Superior temporal gyrus (tissue), 1 donor: Measurements from ENCODE around the gene POT1.

Source experiments
- DNase-seq: peaks from one replicate; pipeline ENCODE4 v3.0.0-alpha.2; 2016; ENCODE audit errors: extremely low spot score

The POT1 gene

DNA sequence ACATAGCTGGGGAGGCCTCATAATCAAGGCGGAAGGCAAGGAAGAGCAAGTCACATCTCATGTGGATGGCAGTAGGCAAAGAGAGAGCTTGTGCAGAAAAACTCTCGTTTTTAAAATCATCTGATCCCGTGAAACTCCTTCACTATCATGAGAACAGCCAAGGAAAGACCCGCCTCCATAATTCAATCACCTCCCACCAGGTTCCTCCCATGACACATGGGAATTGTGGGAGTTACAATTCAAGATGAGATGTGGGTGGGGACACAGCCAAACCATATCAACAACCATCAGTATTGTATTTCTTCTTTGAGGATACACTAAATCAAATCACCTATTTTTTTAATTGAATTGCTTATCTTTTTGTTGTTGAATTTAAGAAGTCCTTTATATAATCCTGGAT, 16.7 kb downstream of the POT1 start:
- DNase-seq: no peak

DNA sequence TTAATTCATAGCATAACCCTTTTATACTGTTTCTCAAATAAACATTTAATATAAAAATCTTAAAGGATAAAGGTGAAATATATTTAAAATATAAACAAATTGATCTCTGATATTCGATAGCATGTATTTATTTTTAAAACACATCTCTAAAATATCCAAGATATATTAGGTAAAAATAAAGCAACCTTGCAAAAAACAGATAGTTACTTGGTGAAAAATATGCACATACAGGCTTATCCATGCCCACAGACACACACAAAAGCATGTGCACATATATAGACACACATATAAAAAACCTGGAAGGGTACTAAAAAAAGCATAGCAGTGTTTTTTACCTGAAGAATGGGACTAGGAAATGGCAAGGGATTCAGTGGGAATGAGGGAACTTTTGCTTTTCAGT, 19.8 kb downstream of the POT1 start:
- no peak for DNase-seq

DNA sequence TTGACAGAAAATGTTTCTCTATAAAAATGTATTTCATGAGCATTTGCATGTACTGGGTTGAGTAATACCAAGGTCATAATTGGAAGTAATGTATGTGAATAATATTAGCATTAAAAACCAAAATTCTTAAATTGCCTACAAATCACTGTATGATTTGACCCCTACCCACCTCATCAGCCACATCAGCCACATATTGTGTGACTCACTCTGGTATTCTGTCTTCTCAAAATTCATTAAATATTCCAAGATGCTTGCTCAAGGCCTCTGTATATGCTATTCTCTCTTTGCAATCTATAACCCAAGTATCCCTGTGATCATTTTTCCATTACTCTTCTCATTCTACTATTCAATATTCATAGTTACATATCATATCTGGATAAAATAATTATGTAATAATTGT, 21.4 kb downstream of the POT1 start:
- no peak for DNase-seq

DNA sequence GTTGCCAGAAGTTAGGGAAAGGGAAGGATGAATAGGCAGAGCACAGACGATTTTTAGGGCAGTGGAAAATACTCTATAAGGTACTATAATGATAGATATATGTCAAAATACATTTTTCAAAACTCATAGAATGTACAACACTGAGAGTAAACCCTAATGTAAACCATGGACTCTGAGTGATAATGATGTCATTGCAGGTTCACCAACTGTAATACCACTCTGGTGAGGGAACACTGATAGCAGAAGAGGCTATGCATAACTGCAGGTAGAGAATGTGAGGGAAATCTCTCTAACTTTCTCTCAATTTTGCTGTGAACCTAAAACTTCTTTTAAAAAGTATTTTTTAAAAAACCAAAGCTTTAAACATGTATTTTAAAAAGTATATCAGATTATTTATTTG, 22.1 kb downstream of the POT1 start:
- no peak for DNase-seq

DNA sequence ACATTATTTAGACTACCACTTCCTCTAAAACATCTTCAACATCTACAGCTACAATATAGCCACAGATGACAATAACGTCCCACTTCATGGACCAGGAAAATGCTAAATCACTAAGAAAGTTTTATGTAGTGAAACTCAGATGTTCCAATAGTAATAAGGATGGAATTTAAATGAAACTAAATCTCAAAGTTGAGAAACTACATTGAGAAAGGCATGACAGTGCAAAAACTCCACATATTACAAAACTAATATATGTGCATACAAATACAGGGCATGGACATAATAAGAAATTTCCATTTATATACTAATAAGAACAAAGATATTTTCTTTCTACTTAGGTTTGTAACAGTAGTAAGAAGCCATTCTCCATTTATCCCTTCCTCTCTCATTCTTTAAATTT, 31.1 kb downstream of the POT1 start:
- DNase-seq: no peak

DNA sequence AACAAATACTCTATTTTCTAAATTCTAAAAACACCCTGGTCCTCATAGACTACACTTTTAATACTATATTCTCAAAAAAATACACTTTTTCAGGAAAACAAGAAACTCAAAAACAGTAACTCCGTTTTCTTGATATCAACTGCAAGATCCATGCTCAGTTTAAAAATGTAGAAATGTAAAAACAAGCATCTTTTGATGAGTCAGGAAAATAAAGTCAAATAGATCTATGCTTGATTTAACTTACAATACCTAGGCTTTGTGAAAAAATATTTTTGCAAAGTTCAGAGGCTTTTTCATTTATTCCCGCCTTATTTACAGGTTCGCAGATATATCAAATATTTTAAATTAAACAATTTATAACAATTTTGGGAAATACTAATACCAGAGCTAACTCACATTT, 33.6 kb downstream of the POT1 start:
- no peak for DNase-seq

DNA sequence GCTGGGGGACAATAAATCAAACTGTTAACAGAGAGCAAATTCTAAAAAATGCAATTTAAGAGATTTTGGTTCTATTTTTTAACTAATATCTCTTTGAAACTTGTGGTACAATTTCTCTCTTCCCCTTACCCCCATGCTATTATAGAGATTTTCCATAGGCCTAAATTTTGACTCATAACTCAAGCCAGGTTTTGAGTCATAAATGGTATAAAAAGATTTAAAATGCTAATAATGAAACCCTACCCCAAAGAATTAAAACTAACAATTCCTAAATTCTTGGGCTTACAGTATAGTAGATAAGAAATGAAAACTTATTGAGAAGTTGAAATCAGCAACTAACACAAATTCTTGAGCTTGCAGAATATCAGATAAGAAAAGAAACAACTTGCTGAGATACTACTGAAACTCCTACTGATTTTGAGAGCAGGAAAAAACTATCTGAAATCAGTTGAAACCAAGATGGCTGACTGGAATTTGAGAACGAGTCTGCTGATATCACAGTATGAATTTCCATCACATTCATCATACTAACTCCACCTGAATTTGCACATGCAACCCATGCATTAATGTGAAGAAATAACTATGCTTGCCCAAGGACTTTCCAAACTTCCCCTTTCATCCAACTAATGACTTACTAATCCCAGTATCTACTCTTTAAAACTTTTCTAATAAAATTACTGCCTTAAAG, 36.3 kb downstream of the POT1 start:
- DNase-seq: no peak

DNA sequence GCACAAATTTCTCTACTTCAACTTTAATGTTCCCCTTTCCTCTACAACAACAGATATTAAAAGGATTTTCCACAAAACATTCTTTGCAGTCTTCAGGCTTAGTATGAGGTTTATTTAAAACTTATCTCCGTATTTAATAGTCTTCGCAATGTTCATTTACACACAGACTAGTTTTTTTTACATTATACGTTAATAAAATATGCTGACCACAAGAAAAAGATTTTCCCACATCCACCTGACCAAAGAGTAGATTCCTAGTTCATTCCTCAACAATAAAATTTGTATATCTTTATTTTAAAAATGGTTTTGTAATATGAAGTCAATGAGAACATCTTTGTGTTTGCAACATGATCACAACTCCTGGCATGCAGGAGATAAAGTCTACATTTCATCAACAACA, 42.4 kb downstream of the POT1 start:
- no peak for DNase-seq

DNA sequence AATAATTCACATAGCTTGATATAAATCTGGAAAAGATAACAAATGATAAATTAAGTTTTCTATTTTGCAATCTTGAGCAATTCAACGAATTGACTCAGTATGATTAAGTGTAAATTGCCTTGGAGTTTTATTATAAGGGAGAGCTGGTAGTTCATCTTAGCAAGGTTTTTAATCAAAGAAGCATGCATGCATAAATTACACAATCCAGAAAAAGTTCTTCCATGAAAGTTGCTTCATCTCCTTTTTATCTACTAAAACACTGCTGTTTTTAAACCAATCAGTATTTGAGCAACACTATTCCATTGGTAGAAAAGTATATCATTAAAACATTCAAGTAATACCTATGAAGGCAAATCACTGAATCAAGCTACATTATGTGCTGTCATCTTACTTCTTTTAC, 47.6 kb downstream of the POT1 start:
- no peak for DNase-seq

DNA sequence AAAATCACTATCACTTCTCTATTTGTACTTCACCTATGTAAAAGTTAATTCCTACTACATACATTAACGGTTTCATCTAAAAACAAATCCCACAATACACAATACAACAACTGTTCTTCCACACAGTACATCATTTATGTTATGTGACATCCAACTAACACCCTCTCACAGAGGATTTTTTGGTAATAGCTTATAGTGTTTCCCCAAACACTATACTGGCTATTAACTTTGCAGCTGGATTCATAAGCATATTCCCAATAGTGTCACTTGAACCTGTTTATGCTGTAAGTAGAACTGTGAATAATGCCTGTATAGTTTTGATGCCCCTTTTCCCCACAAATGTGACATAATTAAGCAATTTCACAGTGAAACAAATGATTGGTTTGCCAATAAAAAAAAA, 49.9 kb downstream of the POT1 start:
- DNase-seq: no peak

DNA sequence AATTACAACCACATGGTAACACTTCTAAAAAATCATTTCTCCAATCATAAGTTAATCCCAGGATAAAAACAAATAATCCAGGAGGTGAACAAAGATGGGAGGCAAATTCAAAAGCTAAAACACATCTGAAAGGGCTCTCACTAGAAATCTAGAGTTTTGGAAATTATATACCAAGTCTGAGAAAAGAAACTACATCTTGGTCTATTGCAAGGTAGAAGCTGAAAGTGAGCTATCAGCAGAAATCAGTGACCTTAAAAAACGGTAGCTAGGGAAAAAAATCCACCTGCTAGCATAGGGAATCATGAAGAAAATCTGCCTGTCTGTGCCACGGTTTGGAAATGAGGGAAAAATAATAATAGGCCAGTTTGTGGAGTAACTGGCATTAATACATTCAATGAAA, 50.5 kb downstream of the POT1 start:
- no peak for DNase-seq

DNA sequence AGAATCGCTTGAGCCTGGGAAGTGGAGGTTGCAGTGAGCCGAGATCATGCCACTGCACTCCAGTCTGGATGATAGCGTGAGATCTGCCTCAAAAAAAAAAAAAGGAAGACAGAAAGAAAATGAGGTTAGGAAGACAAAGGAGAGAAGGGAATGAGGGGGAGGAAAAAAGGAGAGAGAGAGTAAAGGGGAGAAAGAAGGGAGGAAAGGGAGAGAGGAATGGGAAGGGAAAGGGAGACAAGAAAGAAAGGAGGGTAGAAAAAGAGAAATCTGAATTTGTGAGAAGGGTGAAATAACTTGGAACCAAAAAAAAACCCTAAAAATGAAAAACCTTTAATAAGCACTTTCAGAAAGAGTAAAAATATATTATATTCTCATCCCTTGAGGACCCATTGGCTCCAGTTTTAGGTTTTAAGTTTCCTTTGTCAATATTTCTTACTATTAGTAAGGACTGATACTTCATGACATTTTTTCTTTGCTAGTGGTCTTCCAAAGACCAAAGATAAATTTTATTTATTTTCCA, 54.9 kb downstream of the POT1 start:
- DNase-seq: no peak

DNA sequence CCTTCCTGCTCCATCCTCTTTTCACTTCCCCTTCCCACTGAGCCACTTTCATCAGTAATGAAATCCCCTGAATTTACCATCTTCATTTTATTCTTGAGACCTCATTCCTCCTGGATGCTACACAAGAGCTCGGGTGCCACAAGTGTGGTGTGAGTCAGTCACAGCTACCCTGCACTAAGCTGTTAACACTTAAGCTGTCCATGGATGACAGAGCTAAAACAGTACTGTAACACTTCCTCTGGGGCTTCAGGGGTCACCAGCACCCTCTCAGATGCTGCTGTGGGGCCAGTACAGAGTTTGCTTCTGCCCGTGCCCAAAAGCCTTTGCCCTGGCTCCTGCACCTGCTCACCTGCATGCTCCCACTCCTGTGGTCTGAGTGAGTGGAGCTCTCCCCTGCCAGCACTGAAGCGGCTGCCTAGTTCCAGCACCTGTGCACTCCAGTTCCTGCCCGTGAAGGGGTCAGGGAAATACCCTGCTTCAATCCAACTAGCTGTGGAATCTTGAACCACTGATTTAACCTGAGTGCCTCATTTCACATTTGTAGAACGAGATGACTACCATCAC, 71.9 kb downstream of the POT1 start:
- DNase-seq: no peak

DNA sequence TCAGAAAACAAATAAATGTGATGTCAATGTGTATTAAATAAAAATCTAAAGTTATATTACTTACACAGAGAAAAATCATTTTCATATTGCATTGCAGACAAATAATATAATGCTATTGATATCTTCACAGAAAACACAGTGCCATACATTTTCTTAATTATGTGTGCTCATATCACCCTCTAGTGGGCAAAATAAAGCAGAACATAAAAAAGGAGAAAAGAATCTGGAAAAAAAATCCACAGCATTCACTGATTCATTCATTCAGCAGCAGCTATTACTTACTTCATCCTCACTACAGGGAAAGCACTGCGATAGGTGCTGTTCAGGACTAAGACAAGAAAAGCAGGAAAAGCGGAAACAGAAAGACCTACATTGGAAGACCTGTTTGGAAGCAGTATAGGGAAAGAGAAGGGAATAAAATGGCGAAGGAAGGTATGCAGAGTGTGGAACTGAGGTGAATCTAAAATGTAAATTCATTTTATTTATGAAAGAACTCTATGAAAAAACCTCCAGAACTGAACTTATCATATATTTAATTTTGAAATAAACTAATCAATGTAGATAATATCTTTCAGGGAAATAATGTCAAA, 73.2 kb downstream of the POT1 start:
- DNase-seq: peak; percentile 82

DNA sequence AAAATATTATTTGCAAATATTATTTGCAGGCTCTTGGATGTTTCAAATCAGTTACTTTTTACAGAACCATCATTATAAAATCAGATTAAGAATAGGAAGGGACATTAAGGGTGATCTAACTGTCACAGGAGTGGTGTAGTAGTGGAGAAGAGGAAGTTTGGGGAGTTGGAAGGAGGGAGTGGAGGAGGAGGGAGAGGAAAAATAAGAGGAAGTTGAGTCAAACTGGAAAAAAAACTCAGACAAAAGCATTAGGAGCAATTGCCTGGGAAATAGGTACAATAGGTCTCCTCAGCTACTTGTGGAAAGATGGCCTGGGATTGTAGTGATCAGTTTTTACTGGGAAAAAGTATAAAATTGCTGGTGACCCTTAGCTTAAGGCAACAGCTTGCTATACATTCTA, 86.3 kb downstream of the POT1 start:
- no peak for DNase-seq

DNA sequence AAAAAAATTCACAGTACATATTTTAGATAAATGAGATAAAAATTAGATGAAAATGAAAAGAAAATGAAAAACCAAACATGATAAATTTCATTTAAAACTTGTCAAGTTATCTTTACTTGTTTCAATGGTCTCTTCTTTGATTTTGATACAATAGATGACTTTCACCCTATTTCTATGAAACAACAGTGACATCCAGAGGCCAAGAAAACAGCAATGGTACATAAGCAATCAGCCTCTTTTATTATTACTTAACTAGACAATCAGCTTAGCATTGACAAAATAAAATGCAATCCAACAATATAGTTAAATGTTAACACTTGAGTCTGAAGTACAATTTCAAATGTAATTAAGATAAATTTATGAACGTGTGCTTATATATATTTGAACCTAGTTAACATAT, 89.2 kb downstream of the POT1 start:
- DNase-seq: peak; percentile 77

DNA sequence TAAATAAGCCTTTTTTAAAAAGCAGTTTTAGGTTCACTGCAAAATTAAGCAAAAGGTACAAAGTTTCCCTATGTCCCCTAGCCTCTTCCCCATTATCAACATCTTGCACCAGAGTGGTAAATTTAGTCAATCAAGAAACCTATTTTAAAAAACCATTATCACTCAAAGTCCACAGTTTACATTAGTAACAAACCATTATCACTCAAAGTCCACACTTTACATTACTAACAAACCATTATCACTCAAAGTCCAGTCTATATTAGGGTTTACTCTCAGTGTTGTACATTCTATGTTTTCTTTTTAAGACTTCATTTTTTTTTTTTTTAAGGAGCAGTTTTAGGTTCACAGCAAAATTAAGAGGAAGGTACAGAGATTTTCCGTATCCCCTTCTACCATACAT, 89.9 kb downstream of the POT1 start:
- no peak for DNase-seq

DNA sequence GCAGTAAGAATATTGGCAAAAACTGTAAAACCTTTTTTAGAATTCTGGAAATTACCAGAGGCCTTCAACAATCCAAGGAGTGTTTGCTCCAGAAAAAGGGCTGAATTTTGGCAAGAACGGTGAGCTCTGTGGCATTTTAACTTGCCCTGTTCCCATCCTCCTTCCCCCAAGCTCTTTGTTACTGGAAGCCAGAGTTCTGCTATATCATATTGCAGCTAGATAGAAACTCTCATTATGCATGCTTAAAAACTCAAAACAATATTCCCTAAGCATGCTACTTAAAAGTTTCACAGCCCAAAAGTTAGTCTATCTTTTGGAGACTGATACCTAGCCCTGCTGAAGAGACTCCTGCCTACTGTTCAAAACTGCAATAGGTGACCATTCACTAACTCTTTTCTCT, 93.5 kb downstream of the POT1 start:
- no peak for DNase-seq

DNA sequence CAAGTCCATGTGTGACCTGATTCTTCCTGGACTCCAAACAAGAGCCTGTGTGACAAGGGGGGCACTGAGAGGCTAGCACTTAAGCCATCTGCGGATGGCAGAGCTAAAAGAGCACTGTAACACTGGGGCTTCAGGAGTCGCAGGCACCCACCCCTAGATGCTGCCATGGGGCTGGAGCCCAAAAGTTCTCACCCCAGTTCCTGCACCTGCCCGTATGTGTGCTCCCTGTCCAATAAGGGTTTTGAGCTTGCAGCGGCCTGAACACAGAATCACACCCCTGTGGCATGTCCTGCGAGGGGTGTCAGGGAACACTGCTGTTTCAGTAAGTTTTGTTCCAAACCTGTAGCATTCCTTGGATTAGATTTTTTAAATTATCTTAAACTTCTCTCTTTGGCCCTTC, 110.8 kb downstream of the POT1 start:
- DNase-seq: no peak

DNA sequence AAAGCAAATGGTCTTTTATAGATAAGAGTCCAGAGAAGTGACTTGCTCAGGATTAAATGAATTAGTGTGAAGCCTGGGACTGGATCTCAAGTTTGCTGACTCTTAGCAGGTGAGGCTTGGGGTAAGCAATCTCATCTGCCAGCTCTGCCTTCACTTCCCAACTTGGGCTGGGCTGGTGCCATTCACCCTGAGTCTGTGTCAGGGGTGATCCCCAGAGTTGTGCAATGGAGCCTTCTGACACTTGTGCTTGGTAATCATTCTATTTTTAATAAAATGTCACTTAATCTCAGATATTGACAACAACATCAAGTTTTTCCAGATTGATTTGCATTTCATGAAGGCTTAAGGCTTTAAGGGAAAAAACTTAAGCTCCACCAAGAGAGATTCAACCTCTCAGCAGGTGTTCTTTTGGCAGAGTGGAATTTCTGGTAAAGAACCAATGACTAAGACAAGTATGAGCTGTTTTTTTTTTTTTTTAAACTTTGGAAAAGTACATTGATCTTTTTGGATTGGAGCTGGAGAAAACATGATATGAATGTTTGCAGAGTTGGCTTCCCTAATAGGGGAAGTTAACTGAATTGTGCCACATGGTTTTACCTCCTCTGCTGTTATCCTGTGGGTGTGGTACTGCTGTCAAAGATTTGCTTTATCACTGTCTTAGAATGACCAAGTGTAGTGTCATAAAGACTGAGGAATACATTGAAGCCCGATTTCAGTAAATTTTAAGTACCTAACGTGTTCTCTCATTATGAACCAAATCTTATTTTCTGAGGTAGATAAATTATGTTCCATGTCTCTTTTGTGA, 115.4 kb downstream of the POT1 start:
- no peak for DNase-seq

DNA sequence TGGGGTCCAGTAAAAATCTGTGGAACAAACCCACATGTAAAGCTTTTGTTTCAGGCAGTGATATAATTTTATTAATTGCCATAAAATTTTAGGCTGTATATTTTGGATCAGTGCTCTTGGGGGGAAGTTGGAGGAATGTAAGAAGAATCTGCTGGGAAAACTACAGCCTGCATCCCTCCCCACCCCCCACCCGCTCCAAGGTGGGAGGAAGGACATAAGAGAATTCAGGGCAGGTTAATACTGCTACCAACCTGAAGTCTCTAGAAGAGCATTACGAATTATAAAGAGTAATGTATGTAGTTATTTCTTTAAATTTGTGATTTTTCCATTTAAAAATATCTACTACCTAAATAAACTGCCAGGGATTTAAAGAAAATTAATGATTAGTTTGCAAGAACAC, 116.9 kb downstream of the POT1 start:
- DNase-seq: no peak

DNA sequence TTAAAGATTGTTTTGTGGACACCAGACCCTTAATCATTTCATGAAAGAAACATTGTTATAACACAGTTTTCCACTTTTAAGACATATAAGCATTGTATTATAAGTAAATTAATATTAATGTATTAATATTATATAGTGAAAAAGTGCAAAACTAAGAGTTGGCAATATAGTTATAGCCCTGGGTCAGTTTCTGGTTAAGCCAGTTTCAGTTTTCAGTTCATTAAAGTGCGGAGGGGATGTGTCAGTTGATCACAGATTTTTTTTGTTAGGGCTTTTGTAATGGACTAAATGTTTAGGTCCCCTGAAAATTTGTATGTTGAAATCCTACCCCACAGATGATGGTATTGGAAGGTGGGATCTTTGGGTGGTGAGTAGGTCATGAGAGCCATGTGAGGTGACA, 118.3 kb downstream of the POT1 start:
- DNase-seq: no peak

DNA sequence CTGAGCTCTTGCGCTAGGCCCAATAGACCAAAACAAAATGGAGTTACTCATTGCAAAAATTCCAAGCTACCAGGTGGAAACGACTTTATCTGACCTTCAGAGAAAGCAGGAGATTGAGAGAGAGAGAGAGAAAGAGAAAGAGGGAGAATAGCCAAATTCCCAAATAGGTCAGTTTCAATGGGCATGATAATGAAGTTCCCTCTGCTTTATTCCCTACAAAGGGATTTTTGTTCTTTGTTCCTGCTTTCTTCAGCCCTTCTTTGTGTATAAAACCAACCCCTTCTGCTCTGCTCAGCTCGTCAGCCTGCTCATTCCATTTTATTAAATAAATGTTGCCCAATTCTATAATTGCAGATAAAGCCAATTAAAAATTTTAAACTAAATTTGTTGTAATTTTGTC, 119.0 kb downstream of the POT1 start:
- peak; percentile 44 for DNase-seq
